ENCODE measurements around the gene RELN. TPM values are rescaled to one million over a fixed set of nuclear protein-coding genes. Genes with fewer than 3 reads are reported as not detected.

Gene RELN
- total RNA-seq: 1 to 10 TPM in 2 of 4 donors, under 1 TPM in 2; 0.57 to 4.2 (median 1.5) TPM

GRCh38 chr7:103989200-103989784 is at the start of gene RELN:
RELN (minus strand) TSS chr7:103989658; CDS start chr7:103989356, 302 bp downstream.
- TF ChIP-seq CTCF (IDR thresholded peaks at IDR 0.05; ENCODE audit: low read depth): no peak

- no peak for TF ChIP-seq CTCF (IDR thresholded peaks at IDR 0.05; ENCODE audit: low read depth)
These were observed 48.7 kb upstream of the RELN start for GRCh38 chr7:104038136-104038535.

- TF ChIP-seq CTCF (IDR thresholded peaks at IDR 0.05; ENCODE audit: low read depth): no peak
These were observed 45.9 kb upstream of the RELN start for GRCh38 chr7:104035351-104035750.

GRCh38 chr7:104034679-104035078 is 45.2 kb upstream of the RELN start:
- no peak for TF ChIP-seq CTCF (IDR thresholded peaks at IDR 0.05; ENCODE audit: low read depth)

- TF ChIP-seq CTCF (IDR thresholded peaks at IDR 0.05; ENCODE audit: low read depth): no peak
These were observed 44.4 kb upstream of the RELN start for GRCh38 chr7:104033837-104034236.

- no peak for TF ChIP-seq CTCF (IDR thresholded peaks at IDR 0.05; ENCODE audit: low read depth)
These were observed 43.0 kb upstream of the RELN start for GRCh38 chr7:104032486-104032885.

GRCh38 chr7:104029765-104030164 is 40.3 kb upstream of the RELN start:
- TF ChIP-seq CTCF (IDR thresholded peaks at IDR 0.05; ENCODE audit: low read depth): no peak
